Muscle of arm (tissue), 12 donors: ENCODE measurements around the gene CSF1R. TPM values are rescaled to one million over a fixed set of nuclear protein-coding genes. Genes with fewer than 3 reads are reported as not detected.

Experiments used
- DNase-seq: peaks from one replicate; pipeline ENCODE4 v3.0.0-alpha.2; 2013
- polyA plus RNA-seq, 12 donors: library from polyadenylated mRNA; unstranded; fragments of 120-200 nt; gene quantifications; one replicate each; pipeline ENCODE4 v1.2.1, GENCODE V29; 2013; ENCODE audit not compliant: insufficient read length in 12 of 12

The CSF1R gene
- polyA plus RNA-seq, 12 donors = 17.0 to 41.1 (median 24.6) TPM; not detected in 1

DNA sequence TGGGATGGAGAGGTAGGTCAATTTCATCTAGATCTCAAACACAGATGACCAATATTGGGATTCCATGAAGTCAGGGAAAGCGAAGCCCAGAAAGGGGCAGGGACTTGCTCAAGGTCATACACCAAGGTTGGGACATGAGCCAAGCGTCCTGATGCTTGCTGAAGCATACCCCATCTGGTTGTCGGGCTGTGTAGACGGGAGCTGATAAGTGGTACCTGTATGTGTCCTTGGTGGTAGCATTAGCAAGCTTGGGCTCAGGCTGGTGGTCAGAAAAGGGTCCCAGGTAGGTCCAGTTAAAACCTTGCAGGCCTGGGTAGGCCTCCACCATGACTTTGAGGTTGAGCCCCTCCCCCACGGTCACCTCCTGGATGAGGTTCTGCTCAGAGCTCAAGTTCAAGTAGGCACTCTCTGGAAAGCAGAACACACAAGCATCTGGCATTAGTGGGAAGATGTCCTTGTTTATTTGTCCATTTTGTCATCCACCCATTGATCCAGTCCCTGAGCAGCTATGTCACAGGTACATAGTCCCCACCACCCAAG lies 13.2 kb downstream of the CSF1R start:
- DNase-seq = no peak

DNA sequence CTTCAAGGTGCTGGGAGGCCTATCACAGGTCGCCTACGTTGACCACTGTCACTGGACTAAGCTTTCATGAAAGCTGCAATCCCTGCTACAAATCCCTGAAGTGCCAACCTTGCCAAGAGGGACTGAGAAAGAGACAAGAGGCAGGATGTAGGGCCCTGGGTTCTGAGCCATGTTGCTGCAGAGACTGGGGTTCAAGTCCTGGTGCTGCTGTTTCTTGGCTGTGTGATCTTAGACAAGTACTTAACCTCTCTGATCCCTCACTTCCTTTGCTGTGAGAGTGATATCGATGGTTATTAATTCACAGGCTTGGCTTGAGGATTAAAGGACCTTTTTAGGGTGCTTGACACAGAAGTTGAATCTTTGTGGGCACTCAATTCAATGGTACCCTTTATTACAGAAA lies 15.5 kb downstream of the CSF1R start:
- DNase-seq = no peak

DNA sequence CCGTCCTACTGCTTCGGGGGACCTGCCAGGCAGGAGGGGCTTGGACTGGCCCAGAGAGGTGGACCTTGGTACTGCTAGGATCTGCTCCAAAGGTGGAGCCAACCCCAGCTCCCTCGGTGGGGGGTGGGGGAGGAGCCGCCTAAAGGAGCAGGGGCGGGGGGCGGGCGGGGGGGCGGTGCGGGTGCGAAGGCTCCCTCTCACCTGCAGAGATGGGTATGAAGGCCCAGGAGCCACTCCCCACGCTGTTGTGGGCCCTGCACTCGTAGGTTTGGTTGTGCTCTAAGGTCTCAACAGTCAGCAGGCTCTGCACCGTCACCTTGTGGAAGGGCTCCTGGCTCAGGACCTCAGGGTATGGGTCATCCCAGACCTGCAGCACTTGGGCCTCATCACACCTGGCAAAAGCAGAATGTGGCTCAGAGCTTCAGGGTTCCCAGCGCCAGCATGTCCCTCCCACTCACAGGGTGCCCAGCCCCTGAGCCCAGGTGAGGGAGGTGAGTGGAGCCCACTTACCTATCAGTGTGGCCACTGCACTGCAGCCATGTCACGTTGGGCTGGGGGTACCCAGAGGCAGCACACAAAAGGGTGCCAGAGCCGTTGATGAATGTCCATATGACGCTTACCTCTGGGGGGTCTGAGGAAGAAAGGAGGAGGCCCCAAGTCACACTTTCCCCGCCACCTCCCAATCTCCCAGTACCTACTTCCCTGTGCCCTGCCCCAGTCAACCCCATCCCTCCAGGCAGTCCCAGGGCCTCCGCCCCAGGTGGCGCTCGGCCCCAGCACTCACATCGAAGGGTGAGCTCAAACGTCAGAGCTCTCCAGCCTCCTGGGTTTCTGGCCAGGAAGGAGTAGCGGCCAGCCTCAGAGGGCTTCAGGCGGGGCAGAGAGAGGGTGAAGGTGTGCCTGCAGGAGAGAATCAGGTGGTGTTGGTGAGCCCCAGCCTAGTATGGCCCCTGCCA lies 16.4 kb downstream of the CSF1R start:
- no peak for DNase-seq

DNA sequence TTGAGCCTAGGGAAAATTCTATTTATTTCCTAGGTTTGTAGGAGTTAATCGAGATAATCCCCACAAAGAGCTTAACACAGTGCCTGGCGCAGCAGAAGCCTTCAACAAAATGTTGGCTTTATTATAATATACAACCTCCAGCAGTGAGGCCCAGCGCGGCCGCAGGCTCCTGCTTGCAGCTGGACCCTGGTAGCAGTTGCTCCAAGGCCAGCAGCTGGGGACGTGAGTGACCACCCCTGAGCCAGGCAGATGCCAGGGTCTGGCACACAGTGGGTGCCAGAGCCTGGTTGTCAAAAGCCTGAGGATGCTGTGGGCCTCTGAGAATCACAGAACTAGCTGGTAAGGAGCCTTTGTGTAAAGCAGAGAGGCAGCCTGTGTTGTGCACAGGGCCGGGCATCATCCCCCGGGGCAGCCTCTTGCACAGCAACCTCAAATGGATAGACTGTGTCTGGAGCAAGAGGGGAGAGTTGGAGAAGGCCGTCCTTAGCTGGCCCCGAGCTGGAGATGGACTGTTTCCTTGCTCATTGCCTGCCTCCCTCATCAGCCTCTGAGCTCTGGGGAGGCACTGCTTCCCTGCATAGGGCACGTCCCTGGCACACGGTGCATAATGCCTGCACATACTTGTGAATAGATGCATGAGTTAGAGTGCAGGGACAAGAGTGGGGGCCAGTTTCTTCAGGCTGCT lies 17.3 kb downstream of the CSF1R start:
- DNase-seq = no peak

DNA sequence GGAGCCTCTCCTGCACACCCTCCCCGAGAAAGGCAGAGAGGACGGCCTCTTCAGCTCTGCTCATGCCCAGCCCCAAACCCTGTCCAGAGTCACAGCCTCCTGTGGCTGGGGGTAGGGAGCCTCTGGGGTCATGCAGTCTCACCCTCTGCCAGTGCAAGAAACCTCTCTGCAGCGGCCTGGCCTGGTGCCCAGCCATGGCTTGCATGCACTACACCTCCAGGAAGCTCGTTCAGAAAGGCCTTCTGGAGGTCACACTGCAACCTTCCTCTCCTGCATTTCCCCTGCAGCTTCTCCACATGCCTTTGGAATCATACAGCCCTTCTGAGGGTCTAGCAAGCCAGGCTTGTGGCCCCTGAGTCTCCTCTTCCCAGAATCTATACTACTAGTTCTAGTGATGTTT lies 17.9 kb downstream of the CSF1R start:
- DNase-seq = no peak

DNA sequence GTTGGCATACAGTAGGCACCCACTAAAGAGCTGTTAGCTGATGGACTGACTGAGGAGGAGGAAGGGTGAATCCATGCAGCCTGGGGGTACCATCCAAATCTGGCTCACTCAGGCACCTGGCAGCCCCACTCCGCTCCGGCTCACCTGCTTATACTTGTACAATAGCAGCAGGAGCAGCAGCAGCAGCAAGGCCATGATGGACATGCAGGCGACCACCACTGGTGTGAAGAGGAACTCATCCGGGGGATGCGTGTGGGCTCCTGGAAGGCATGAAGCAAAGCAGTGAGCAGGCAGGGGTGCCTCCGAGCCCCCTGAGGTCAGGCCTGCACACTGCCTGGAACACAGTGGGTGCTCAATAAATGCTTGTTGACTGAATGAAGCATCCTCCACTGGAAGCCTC lies 18.3 kb downstream of the CSF1R start:
- DNase-seq = no peak

DNA sequence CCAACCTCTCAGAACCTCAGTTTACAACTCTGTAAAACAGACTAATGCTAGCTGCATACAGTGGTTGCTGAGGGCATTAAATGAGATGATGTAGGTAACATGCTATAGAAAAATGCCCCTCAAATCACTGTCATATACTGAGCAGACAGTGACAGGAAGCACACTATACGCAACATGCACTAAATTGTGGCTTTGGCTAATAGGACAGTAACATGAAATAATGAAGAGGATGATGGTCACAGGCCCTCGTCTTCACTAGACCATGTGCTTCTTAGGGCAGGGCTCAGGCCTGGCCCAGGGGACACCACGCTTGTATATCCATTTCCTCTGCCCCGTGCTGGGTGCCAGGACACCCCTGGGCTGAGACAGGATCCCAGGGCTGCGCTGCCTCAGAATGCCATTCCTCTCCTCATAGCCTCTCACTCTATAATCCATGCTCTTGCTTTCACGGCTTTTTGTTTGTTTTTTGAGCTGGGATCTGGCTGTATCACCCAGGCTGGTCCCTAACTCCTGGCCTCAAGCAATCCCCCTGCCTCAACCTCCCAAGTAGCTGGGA lies 18.9 kb downstream of the CSF1R start:
- no peak for DNase-seq

DNA sequence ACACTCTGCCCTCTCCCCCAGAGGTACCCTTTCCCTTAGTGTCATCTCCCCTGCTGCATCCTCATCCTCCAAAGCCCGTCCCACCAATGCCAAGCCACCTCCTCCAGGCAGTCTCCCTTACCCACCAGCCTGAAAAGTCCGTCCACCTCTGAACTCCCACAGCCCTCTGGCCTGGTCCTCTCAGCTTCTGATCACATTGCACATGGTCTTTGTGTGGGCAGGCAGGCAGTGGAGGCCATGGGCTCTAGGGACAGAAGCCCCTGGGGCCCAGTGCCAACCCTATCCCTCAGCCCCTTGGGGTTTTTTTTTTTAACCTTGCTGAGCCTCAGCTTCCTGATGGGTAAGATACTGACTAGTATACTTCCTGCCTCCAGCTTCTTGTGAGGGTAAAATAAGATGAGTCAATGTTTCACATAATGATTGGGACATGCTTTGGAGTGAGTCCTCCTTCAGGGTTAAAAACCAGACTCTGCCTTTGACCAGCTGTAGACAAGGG lies 19.4 kb downstream of the CSF1R start:
- no peak for DNase-seq

DNA sequence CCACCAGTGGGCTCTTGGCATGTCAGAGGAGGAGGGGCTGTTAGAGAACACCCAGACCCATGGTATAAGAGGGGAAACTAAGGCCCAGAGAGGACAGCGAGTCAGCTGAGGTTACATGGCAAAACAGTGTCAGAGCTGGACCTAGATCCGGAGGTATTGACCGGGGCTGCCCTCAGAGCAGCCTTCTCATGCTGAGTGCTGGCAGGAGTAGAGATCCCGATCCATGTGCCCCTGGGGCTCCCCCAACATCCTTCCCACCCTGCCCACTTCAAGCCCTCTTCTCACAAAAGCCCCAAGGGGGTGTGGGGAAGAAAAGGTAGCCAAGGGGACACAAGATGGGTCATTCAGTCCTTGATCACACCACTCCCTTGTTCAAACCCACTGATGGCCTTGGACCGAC lies 19.9 kb downstream of the CSF1R start:
- DNase-seq = no peak

DNA sequence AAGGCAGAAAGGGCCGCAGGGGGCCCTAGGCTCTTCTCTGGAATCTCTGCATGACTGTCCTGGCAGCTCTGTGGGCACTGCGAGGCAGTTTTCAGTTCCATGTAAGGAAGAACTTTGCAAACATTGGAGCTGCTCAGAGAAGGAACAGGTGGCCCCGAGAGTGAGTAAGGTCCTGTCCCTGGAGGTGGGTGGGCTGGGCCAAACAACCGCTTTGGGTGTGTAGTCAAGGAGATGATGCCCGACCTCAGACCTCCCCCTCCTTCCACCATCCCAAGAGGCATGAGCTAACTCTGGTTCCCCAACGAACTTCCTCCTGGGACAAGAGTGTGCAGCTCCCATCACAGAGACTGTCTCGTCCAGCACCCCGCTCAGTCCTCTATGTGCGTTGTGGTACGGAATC lies 20.5 kb downstream of the CSF1R start:
- DNase-seq = no peak

DNA sequence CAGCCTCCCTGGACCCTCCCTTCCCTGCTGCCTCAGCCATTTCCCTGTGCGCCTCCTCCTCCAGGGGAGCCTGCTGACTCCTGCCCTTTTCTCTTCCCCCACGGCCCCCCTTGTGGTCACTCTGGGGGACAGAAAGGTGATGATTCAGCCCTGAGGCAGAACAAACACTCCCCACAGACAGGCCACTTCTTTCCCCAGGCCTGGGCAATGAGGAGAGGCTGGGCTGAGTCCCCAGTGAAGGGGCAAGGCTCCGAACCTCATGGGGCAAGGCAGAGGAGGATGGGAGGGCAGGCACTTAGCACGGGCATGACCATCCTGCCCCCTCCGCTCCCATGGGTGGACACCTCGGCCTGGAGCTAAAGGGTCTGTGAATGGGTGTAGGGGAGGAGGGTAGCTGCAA lies 21.0 kb downstream of the CSF1R start:
- peak; percentile 19 for DNase-seq

DNA sequence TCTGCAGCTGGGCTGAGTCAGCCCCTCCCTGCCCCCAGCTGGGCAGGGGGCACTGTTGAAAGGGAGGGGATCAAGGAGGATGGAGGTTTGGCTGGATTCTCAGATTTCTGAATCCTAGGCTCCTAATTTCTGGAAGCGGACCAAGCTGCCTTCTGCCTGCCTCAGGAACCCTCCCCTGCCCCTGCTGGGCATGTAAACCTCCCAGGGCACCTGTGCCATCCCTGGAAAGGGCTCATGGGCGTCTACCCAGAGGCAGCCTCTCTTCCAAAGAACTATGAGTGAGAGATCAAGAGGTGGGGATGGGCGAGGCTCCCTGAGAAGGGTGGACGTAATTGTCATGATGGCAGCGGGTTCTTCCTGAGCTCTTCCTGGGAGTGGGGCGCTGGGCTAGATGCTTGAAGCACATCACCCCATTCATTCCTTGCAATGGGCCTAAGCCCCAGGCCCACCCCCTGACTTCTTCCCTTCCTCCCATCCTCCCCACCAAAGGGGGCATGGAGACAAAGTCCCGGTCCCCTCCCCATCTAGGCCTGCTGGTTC lies 21.6 kb downstream of the CSF1R start:
- DNase-seq = no peak

DNA sequence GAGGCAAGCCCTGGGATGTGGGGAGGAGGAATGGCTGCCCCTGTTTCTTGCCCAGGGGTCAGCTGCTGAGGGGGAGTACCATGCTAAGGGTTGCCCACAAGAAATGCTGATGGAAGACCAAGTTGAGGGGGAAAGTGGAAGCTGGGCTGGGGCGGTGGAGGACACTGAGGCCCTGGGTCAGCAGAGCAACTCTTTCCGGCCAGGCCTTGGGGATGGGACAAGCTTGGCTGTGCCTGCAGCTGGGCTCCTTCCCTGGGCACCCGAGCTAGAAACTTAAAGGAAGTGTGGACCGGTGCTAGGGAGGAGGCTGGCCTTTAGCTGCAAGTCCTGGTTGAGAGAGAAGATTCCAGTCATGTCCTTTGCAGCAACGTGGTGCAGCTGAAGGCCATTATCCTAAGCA lies 22.7 kb downstream of the CSF1R start:
- no peak for DNase-seq

DNA sequence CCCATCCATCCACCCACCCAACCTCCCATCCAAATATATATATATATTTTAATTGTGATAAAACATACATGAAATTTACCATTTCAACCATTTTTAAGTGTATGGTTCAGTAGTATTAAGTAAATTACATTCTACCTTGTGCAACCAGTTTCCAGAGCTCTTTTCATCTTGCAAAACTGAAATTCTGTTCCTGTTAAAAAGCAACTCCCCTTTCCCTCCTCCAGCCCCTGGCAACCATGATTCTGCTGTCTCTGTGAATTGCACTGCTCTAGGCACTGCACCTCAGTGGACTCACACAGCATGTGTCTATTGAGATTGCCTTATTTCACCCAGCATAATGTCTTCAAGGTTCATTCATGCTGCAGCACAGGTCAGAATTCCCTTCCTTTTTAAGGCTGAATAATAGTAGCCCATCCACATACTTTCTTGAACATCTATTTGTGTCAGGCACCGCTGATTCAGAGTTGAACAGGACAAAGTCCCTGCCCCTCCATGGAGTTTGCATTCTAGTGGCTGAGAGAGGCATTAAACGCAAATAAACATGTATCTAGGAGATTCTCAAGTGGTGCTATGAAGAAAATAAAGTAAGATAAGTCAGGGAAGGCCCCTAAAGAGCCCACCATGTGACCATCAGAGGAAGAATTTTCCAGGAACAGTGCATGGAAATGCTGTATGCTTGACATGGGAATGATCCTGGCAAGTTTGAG lies 24.0 kb downstream of the CSF1R start:
- no peak for DNase-seq

DNA sequence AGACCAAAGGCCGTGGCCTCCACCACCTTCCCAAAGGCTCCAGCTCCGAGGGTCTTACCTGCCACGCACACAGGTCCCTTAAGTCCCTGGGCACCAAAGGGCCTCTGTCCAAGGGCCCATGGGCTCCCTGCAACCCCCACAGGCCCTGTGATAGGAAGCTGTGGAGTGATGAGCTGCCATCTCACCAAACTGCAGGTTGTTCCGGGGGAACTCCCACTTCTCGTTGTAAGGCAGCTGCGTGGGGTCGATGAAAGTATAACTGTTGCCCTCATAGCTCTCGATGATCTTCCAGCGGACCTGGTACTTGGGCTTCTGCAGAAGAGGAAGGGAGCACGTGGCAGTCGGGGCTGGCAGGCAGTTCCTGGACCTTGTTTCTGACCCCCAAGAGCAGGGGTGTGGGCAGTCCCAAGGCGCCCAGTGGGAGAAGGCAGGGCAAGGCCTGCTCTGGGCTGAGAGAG lies 24.8 kb downstream of the CSF1R start:
- DNase-seq = no peak

DNA sequence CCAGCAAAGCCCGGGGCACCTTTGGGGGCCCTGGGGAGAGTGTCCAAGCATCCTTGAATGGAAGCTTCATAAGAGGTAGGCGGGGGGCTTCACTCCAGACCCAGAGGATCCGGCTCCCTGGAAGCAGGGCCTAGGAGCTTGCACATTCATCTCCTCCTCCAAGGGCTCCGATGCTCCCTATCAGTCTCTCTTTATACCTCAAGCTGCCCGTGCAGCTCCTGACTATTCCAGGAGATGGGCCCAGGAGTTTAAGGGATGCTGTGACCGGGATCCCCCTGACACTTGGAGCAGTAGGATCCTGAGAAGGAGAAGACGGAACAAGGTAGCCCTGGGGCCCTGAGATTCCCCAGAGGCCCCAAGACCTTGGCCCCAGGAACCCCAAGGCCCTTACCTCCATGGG lies 25.9 kb downstream of the CSF1R start:
- no peak for DNase-seq

DNA sequence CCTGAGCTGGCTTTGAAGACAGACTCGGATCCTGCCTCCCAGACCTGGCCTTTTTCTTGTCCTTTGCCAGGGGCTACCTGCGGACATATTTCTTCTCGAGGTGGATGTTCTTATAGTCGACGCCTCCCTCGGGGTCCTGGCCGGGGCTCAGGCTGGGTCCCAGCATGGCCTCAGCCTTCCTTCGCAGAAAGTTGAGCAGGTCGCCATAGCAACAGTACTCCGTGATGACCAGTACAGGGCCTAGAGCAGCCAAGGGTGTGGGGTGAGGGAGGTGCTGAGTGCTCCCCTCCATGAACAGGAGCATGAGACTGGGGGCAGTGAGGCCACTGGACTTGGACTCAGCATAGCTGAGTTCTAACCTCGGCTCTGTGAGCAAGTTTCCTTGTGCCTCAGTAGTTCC lies 26.7 kb downstream of the CSF1R start:
- no peak for DNase-seq

DNA sequence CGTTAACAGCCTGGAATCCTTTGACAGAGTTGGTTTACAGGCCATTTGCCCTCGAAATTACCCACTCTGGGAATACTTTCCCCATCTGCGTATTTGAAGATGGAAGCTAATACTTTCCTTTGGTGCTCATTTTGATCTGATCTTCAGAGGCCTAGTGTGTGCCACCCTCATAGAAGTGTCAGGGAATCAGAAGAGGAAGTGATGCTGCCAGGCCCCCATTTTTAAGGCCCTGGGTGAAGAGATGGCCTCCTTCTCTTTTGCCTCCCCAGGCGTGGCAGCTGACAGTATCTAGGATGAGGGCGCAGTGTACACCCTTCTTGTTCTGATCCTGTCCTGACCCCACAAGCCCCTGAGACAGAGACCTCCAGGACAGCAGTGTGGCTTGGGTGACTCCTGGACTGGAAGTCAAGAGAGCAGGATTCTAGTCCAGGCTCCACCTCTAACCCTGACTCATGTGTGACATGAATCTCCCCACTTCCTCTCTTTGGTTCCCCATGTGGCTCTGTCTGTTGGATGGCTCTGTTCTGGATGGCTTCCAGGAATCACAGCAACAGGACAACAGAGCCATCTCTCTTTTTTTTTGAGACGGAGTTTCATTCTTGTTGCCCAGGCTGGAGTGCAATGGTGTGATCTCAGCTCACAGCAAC lies 27.8 kb downstream of the CSF1R start:
- peak; percentile 27 for DNase-seq

DNA sequence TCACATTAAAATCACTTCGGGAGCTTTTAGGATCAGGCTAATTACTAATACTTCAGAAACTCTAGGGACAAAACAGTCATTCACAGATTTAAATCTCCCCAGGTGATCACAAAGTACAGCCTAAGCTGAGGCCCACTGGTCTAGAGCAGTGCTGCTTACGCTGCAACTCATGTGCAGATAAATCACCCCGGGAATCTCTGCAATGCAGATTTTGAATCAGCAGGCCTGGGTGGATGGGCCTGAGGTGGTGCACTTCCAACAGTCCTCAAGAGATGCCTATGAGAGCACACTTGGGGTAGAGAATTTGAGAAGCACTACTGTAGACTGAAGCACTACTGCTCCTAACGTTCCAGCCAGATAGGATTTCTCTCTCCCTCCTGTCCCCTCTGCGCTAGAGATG lies 28.4 kb downstream of the CSF1R start:
- no peak for DNase-seq

DNA sequence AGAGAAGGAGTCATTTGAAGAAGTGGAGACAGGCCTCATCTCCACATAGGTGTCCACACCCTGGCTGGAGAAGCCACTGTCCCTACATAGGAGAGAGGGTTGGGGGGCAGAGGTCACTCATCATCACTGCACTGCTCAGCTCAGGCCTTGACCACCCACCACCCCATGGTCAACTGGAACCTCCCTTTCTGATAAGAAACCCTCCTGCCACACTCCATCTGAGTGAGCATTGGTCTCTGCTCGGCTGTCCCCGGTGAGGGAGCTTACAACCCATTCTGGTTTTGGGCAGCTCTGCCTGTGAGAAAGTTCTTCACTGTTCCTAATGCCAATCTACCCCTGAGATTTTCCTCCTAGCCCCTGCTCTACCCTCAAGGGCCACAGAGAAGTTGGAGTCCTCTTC lies 28.8 kb downstream of the CSF1R start:
- no peak for DNase-seq

DNA sequence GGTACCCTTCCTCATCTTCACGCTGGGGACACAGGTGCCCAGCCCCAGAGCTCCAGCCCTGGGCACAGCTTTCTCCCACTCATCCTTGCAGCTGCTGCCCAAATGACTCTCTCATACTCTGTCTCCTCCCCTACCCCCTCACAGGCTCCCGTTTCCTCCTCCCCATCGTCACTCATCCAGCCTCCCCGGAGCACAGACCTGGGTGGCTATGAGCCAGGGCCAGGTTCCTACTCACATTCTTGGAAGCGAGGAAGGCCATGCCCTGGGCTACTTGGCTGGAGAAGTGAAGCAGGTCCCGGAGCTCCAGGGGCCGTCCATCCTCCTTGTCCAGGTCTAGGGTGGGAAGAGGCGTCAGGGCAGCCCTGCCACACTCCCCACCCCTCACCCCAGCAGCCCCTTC lies 29.3 kb downstream of the CSF1R start:
- no peak for DNase-seq
